ENCODE measurements around the gene KRT38. TPM values are rescaled to one million over a fixed set of nuclear protein-coding genes. Genes with fewer than 3 reads are reported as not detected.

The KRT38 gene
- total RNA-seq, 3 donors from 2014 or later (not counting 1 experiment from before 2014, with no cell fraction given), result not detected

GRCh38 chr17:41421116-41421515 is 19.7 kb downstream of the KRT38 start:
- no peaks in the 10 kb centered on the region for H3K4me1 Mint-ChIP-seq
- Histone ChIP-seq H3K27ac (ENCODE audit: low read length) (no peak overlapping the region), H3K36me3 (ENCODE audit: control insufficient read depth, insufficient read depth, low read length) (no peaks in the 10 kb centered on the region), H3K27me3 (ENCODE audit: control insufficient read depth, insufficient read depth, low read length) (no peaks in the 10 kb centered on the region), H3K4me1 (ENCODE audit: control insufficient read depth, insufficient read depth, low read length) (peaks cover 13% of the 10 kb centered on the region), H3K4me3 (ENCODE audit: low read length) (no peak overlapping the region), H3K9me3 (ENCODE audit: control insufficient read depth, insufficient read depth, low read length) (no peaks in the 10 kb centered on the region)
- no peaks in the 10 kb centered on the region for H3K9me3 Mint-ChIP-seq
- TF ChIP-seq, protein P1, sequence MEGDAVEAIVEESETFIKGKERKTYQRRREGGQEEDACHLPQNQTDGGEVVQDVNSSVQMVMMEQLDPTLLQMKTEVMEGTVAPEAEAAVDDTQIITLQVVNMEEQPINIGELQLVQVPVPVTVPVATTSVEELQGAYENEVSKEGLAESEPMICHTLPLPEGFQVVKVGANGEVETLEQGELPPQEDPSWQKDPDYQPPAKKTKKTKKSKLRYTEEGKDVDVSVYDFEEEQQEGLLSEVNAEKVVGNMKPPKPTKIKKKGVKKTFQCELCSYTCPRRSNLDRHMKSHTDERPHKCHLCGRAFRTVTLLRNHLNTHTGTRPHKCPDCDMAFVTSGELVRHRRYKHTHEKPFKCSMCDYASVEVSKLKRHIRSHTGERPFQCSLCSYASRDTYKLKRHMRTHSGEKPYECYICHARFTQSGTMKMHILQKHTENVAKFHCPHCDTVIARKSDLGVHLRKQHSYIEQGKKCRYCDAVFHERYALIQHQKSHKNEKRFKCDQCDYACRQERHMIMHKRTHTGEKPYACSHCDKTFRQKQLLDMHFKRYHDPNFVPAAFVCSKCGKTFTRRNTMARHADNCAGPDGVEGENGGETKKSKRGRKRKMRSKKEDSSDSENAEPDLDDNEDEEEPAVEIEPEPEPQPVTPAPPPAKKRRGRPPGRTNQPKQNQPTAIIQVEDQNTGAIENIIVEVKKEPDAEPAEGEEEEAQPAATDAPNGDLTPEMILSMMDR (IDR thresholded peaks at IDR 0.05), result no peak
- H3K27me3 Mint-ChIP-seq (ENCODE audit: low read depth in 2 of 2), result peaks cover 3 to 23% of the 10 kb centered on the region in 2 donors
- no peak overlapping the region for H3K27ac Mint-ChIP-seq
- H3K4me3 Mint-ChIP-seq, result no peak overlapping the region
- ATAC-seq (no peak), DNase-seq (no peak)
- no peaks in the 10 kb centered on the region for H3K36me3 Mint-ChIP-seq
- WGBS (ENCODE audit: insufficient coverage), result 80% methylated on average over 9 of the region's 9 CpGs
- intact Hi-C loops (cut with micrococcal nuclease), result no loop called here

DNA sequence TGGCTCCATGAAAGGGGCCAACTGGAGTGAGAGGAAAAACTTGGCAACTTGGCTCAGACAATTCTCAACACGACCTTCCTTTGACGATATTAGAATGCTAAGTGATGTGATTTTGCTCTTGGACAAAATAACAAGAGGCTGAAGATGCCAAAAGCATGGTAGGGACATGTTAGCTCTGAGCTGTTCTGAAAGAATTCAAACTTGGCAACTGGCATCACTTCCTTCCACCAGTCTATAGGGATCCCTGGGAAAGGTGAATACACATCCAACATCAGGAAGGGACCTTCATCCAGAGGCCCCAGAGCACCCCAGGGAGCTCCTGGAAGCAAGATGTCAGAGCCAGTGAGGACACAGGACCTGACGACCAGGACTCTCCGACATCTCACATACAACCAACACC is 20.6 kb downstream of the KRT38 start:
- Histone ChIP-seq H3K27ac (ENCODE audit: low read length) (no peak overlapping the region), H3K36me3 (ENCODE audit: control insufficient read depth, insufficient read depth, low read length) (no peaks in the 10 kb centered on the region), H3K4me1 (ENCODE audit: control insufficient read depth, insufficient read depth, low read length) (peaks cover 13% of the 10 kb centered on the region), H3K4me3 (ENCODE audit: low read length) (no peak overlapping the region), H3K9me3 (ENCODE audit: control insufficient read depth, insufficient read depth, low read length) (no peaks in the 10 kb centered on the region), H3K27me3 (ENCODE audit: control insufficient read depth, insufficient read depth, low read length) (no peaks in the 10 kb centered on the region)
- intact Hi-C loops (cut with micrococcal nuclease), result no loop called here
- ATAC-seq (no peak), DNase-seq (no peak)
- Mint-ChIP-seq H3K27me3 (ENCODE audit: low read depth in 2 of 2) (peaks cover 3 to 23% of the 10 kb centered on the region in 2 donors), H3K36me3 (no peaks in the 10 kb centered on the region), H3K4me1 (no peaks in the 10 kb centered on the region), H3K9me3 (no peaks in the 10 kb centered on the region), H3K4me3 (no peak overlapping the region), H3K27ac (no peak overlapping the region)
- 93% methylated on average over 4 of the region's 4 CpGs for WGBS (ENCODE audit: insufficient coverage)
- TF ChIP-seq, protein P1 (IDR thresholded peaks at IDR 0.05), result no peak

- 48% methylated on average over 4 of the region's 4 CpGs for WGBS (ENCODE audit: insufficient coverage)
- H3K4me3 ChIP-seq (ENCODE audit: low read length), result no peak overlapping the region
- no peak overlapping the region for H3K27ac Mint-ChIP-seq
- H3K36me3 Mint-ChIP-seq, result no peaks in the 10 kb centered on the region
- intact Hi-C loops (cut with micrococcal nuclease), result no loop called here
- DNase-seq, result peak in 1 of 2 donors; percentile 38
- no peaks in the 10 kb centered on the region for H3K27me3 ChIP-seq (ENCODE audit: control insufficient read depth, insufficient read depth, low read length)
- H3K36me3 ChIP-seq (ENCODE audit: control insufficient read depth, insufficient read depth, low read length), result no peaks in the 10 kb centered on the region
- TF ChIP-seq, protein P1 (IDR thresholded peaks at IDR 0.05), result no peak
- H3K4me1 ChIP-seq (ENCODE audit: control insufficient read depth, insufficient read depth, low read length), result peaks cover 13% of the 10 kb centered on the region
- H3K4me1 Mint-ChIP-seq, result no peaks in the 10 kb centered on the region
- H3K27me3 Mint-ChIP-seq (ENCODE audit: low read depth in 2 of 2), result peaks cover 3 to 23% of the 10 kb centered on the region in 2 donors
- no peak overlapping the region for H3K4me3 Mint-ChIP-seq
- H3K27ac ChIP-seq (ENCODE audit: low read length), result no peak overlapping the region
- no peaks in the 10 kb centered on the region for H3K9me3 ChIP-seq (ENCODE audit: control insufficient read depth, insufficient read depth, low read length)
- peak in 1 of 3 donors; percentile 28 for ATAC-seq
- no peaks in the 10 kb centered on the region for H3K9me3 Mint-ChIP-seq
These were observed 21.1 kb downstream of the KRT38 start for GRCh38 chr17:41419716-41420115.

- TF ChIP-seq, protein P1 (IDR thresholded peaks at IDR 0.05), result no peak
- Histone ChIP-seq H3K9me3 (ENCODE audit: control insufficient read depth, insufficient read depth, low read length) (no peaks in the 10 kb centered on the region), H3K4me3 (ENCODE audit: low read length) (no peak overlapping the region), H3K27me3 (ENCODE audit: control insufficient read depth, insufficient read depth, low read length) (no peaks in the 10 kb centered on the region), H3K36me3 (ENCODE audit: control insufficient read depth, insufficient read depth, low read length) (no peaks in the 10 kb centered on the region), H3K4me1 (ENCODE audit: control insufficient read depth, insufficient read depth, low read length) (peaks cover 13% of the 10 kb centered on the region), H3K27ac (ENCODE audit: low read length) (no peak overlapping the region)
- no peak overlapping the region for H3K4me3 Mint-ChIP-seq
- H3K4me1 Mint-ChIP-seq, result no peaks in the 10 kb centered on the region
- intact Hi-C loops (cut with micrococcal nuclease), result no loop called here
- 93% methylated on average over 6 of the region's 7 CpGs for WGBS (ENCODE audit: insufficient coverage)
- DNase-seq (no peak), ATAC-seq (no peak)
- peaks cover 8 to 26% of the 10 kb centered on the region in 2 donors for H3K27me3 Mint-ChIP-seq (ENCODE audit: low read depth in 2 of 2)
- no peak overlapping the region for H3K27ac Mint-ChIP-seq
- H3K36me3 Mint-ChIP-seq, result no peaks in the 10 kb centered on the region
- H3K9me3 Mint-ChIP-seq, result no peaks in the 10 kb centered on the region
These were observed 22.5 kb downstream of the KRT38 start for GRCh38 chr17:41418116-41418860.

Measured in natural killer cell (primary cell).